HG02571 (cell line): Measurements from ENCODE around the gene PTPN7.
"Not testable (repeated sequence)": the region's sequence is repeated elsewhere in the genome, so short reads cannot be mapped to it uniquely, and the experiment has no call there.

ENCODE experiments used
- ATAC-seq: cut with Tn5 transposase; IDR thresholded peaks from one replicate; pipeline ENCODE4 v1.9.1; 2021; ENCODE audit warnings: mild to moderate bottlenecking, moderate library complexity; ENCODE audit not compliant: unreplicated experiment

Gene PTPN7

GRCh38 chr1:202189918-202190715, 29.7 kb upstream of the PTPN7 start:
- ATAC-seq: no peak

- no peak for ATAC-seq
Measured at GRCh38 chr1:202189001-202189790, 28.8 kb upstream of the PTPN7 start.

- no peak for ATAC-seq
Measured at GRCh38 chr1:202187697-202188407, 27.4 kb upstream of the PTPN7 start.

DNA sequence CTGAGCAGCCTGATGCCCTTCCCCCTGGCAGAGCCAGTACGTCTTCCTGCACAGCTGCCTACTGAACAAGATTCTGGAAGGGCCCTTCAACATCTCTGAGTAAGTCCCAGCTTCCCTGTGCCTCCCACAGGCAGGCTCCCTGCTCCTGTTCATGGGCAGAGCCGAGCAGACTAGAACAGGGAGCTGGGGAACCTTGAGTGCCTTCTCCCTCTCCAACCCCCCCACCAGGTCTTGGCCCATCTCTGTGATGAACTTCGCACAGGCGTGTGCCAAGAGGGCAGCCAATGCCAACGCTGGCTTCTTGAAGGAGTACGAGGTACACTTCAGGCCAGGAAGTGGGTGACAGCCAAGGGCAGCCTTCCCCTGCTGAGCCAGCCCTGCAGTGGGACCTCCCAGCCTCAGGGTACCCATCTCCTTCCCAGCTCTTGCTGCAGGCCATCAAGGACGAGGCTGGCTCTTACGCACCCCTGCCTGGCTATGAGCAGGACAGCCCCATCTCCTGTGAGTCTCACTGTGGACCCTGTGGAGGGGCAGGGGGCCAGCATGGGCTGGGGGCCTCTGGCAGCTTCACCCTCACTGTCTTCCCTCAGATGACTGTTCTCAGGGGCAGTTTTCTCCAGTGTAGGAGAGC, 26.8 kb upstream of the PTPN7 start:
- no peak for ATAC-seq

- no peak for ATAC-seq
Measured at GRCh38 chr1:202186327-202186726, 25.9 kb upstream of the PTPN7 start.

DNA sequence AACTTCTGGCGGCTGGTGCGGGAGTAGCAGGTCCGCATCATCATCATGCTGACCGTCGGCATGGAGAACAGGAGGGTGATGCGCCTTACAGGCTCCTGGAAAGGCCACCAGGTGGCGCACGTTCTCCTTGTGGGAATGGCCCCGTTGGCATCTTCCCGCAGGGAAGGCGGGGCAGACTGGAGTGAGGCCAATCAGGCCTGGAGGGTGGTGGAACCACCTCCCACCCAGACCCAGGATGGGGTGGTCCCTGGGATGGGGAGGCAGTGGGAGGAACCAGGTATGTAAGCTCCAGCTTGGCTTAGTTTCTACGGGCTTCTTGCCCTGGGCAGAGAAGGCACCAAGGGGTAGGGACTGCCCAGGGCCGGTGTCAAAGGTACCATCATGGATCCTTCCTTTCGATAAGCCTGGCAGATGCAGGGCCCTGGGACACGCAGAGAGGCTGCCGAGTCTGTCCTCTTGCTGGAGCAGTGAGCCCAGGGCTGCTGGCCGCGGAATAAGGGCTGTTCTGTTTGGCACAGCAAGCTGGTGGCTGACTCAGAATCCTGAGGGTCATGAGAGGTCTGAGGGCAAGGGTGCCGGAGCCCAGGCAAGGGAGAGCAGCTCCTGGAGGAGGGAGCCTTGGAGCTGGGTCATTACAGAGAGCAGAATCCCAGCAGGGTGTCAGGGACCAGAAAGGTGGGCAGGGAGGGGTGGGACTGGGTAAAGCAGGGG, 24.5 kb upstream of the PTPN7 start:
- ATAC-seq: no peak

DNA sequence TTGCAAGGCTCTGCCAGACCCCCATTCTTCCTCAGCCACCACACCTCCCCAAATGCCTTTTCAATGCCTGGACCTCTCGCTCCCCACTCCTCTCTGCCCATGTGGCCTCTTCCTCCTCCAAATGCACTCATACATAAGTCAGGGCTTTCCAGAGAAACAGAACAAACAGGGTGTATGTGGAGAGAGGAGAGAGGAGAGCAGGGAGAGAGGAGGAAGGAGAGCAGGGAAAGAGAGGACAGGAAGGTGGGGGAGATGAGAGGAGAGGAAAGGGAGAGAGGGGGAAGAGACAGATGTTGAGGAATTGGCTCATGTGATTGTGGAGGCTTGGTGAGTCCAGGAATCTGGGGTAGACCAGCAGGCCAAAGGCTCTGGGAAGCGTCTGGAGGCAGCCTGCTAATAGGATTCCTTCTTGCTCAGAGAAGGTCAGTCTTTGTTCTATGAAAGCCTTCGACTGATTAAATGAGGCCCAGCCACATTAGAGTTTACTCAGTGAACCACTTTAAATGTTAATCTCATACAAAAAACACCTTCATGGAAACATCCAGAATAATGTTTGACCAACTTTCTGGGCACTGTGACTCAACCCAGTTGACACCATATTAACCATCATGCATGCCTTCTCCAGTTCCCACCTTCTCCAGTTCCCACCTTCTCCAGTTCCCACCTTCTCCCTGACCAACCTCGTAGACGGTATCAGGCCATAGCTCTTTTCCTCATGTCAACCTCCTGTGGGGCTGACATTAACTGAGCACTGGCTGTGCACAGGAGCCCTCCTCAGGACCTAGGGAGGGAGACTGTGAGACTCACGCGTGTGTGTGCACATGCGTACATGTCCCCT, 21.9 kb upstream of the PTPN7 start:
- no peak for ATAC-seq

DNA sequence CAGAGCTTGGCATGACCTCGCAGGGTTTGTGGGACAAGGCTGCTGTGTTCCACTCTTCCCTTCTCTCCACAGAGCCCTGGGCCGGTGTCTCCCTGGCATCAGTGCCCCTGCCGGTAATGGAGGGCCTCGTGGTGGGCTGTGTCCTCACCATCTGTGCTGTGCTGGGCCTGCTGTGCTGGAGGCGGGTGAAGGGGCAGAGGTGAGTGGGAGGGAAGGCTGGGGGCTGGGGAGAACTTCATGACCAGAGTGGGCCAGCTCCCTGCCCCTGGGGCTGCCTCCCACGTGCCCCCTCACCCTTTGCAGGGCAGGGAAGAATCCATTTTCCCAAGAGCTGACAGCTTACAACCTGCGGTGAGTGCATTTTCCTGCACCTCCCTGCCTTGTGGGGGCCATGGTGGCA, 21.2 kb upstream of the PTPN7 start:
- ATAC-seq: no peak

- ATAC-seq: not testable (repeated sequence)
Measured at GRCh38 chr1:202180751-202181139, 20.3 kb upstream of the PTPN7 start.

GRCh38 chr1:202179828-202180750, 19.7 kb upstream of the PTPN7 start:
- no peak for ATAC-seq

DNA sequence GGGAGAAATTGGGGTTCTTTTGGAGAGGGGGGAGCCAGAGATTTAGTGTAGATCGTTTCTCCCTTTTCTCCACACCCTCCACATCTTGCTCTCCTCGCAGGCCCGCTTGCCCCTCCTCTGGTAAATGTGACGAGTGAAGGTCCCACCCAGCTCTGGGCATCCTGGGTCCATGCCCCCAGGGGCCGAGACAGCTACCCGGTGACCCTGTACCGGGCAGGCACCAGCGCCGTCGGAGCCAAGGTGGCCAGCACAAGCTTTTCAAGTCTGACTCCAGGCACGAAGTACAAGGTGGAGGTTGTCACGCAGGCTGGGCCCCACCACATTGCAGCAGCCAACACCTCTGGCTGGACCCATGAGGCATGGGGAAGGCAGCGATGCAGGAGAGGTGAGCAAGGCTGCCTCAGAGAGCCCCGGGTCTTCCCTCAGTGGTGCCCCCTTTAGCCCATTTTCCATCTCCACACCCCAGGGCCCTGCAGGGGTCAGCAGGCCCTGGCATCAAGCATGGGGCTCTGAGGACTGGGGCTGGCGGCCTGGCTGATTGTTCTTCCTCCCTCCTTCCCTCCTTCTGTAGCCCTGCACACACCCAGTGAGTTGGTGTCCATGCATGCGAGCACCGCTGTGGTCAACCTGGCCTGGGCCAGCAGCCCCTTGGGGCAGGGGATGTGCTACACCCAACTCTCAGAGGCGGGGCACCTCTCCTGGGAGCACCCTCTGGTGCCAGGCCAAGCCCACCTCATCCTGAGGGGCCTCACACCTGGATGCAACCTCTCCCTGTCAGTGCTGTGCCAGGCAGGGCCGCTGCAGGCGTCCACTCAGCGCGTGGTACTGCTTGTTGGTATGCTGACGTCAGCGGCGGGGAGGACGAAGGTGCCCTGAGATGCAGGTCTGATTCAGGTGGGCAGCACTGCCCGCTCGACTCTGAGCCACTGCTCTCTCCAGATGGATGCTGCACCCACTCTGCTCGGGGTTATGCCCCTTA, 16.8 kb upstream of the PTPN7 start:
- no peak for ATAC-seq

GRCh38 chr1:202173993-202174392, 13.6 kb upstream of the PTPN7 start:
- no peak for ATAC-seq

DNA sequence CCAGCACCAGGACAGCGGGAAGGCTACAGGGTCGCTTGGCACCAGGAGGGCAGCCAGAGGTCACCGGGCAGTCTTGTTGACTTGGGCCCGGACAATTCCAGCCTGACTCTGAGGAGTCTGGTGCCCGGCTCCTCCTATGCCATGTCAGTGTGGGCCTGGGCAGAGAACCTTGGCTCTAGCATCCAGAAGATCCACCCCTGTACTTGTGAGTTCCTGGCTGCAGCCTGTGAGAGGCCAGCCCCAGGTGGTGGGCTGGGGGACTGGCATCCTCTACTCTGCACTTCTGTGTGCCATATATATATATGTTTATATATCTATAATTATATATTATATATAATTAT, 11.6 kb upstream of the PTPN7 start:
- no peak for ATAC-seq

DNA sequence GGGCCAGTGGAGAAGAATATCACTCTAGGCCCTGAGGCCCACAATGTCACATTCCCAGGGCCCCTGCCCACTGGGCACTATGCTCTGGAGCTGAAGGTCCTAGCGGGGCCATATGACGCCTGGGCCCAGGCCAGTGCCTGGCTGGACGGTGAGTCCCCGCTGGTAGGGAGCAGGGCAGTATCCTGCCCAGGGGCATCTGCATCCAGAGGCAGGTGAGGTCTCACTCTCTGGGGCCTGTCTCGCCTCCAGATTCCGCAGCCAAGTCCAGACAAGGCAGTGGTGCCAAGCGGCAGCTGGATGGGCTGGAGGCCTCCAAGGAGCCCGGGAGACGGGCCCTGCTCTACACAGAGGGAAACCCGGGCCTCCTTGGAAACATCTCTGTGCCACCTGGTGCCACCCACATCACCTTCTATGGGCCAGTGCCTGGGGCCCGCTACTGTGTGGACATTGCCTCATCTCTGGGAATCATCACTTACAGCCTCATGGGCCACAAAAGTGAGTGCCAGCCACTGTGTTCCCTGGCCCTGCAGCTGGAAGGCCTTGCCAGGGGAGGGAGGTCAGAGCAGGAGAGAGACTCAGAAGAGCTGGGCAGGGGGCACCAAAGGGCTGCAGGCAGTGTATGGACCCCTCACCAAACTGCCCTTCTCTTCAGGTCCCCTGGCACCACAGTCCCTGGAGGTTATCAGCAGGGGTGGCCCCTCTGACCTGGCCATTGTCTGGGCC, 11.1 kb upstream of the PTPN7 start:
- no peak for ATAC-seq

GRCh38 chr1:202170726-202171125, 10.3 kb upstream of the PTPN7 start:
- no peak for ATAC-seq

- no peak for ATAC-seq
Measured at GRCh38 chr1:202168861-202169260, 8.5 kb upstream of the PTPN7 start.
